HepG2 (cell line): ENCODE data around the gene ARFGEF3. TPM values are rescaled to one million over a fixed set of nuclear protein-coding genes. Genes with fewer than 3 reads are reported as not detected.

Experiments
- ATF1 ChIP-seq: IDR thresholded peaks from 2 replicates; pipeline ENCODE4 v1.6.1; 2016; ENCODE audit warnings: mild to moderate bottlenecking, control low read depth
- E2F5 ChIP-seq: sonication (generic); formaldehyde crosslinking; conservative IDR thresholded peaks from 2 replicates; pipeline ENCODE4 v1.4.0; 2020; ENCODE audit warnings: missing genetic modification reagents
- HNF4G ChIP-seq, 2 experiments: sonication (generic) in 1 of 2; formaldehyde crosslinking in 1 of 2; IDR thresholded peaks; 2 replicates each; pipeline versions ENCODE4 v1.4.0 to v1.6.1; 2011 to 2020; ENCODE audit warnings: borderline replicate concordance in 2 of 2, low read depth in 2 of 2, mild to moderate bottlenecking in 2 of 2, low read length in 1 of 2, missing genetic modification reagents in 1 of 2, moderate library complexity in 1 of 2
- MAFK ChIP-seq, 2 experiments: IDR thresholded peaks in 1 of 2; conservative IDR thresholded peaks in 1 of 2; 2 replicates each; pipeline ENCODE4 v1.6.1; 2011; ENCODE audit warnings: improper control_type of control experiment in 2 of 2, low read length in 2 of 2
- PHF21A ChIP-seq: sonication (generic); formaldehyde crosslinking; IDR thresholded peaks from 2 replicates; pipeline ENCODE4 v1.5.0; 2020; ENCODE audit warnings: mild to moderate bottlenecking, missing genetic modification reagents
- RFX1 ChIP-seq: fragments of 450-650 bp; IDR thresholded peaks from 2 replicates; pipeline ENCODE4 v1.6.1; 2017
- SOX6 ChIP-seq, 2 experiments: fragments of 450-650 bp in 1 of 2; sonication (generic) in 1 of 2; formaldehyde crosslinking in 1 of 2; IDR thresholded peaks; 2 replicates each; pipeline versions ENCODE4 v1.4.0 to v1.6.1; 2017 to 2020; ENCODE audit warnings: antibody characterized with exemption in 1 of 2, mild to moderate bottlenecking in 1 of 2, missing genetic modification reagents in 1 of 2
- TOE1 ChIP-seq: sonication (generic); formaldehyde crosslinking; IDR thresholded peaks from 2 replicates; pipeline ENCODE4 v1.4.0; 2020; ENCODE audit warnings: mild to moderate bottlenecking, missing genetic modification reagents
- ZNF17 ChIP-seq: sonication (generic); formaldehyde crosslinking; IDR thresholded peaks from 2 replicates; pipeline ENCODE4 v1.5.0; 2020; ENCODE audit warnings: mild to moderate bottlenecking, missing genetic modification reagents
- polyA plus RNA-seq, 8 experiments: library from polyadenylated mRNA; depleted of rRNA in 3 of 8; stranded (reverse) in 7 of 8; unstranded in 1 of 8; fragments of >200 nt; fragmentation: Illumina TruSeq in 4 of 8; extraction: Trizol in 4 of 8; gene quantifications; 2 replicates each; pipeline versions ENCODE4 v1.2.1 to v1.2.3, GENCODE V29; 2011 to 2016; ENCODE audit warnings: low read depth in 4 of 8, missing spikeins in 1 of 8, mixed read lengths in 1 of 8; ENCODE audit not compliant: insufficient read depth in 1 of 8
- total RNA-seq, 5 experiments: library from RNA; depleted of rRNA; stranded (reverse); fragments of >200 nt; fragmentation: Illumina TruSeq; extraction: Trizol; gene quantifications; 2 replicates each; pipeline ENCODE4 v1.2.3, GENCODE V29; 2016; ENCODE audit warnings: low read depth in 1 of 5
- TF ChIP-seq, protein P1 (sequence below): IDR thresholded peaks from 2 replicates; pipeline ENCODE4 v1.6.1; 2018; ENCODE audit warnings: missing genetic modification reagents
- TF ChIP-seq, protein P2 (sequence below): sonication (generic); formaldehyde crosslinking; IDR thresholded peaks from 2 replicates; pipeline ENCODE4 v1.4.0; 2020; ENCODE audit warnings: missing genetic modification reagents
- TF ChIP-seq, protein P3 (sequence below): conservative IDR thresholded peaks from 2 replicates; pipeline ENCODE4 v1.6.1; 2018; ENCODE audit warnings: missing genetic modification reagents
- TF ChIP-seq, protein P4 (sequence below): sonication (generic); formaldehyde crosslinking; IDR thresholded peaks from 2 replicates; pipeline ENCODE4 v1.8.1; 2023; ENCODE audit warnings: mild to moderate bottlenecking, moderate library complexity, missing genetic modification reagents

ARFGEF3 gene
- total and polyA plus RNA-seq, 2 of the 13 experiments (the other 11 are each of a cell fraction or from before 2014, with no cell fraction given): 0.60 to 2.6 TPM

- TF ChIP-seq, protein P1, sequence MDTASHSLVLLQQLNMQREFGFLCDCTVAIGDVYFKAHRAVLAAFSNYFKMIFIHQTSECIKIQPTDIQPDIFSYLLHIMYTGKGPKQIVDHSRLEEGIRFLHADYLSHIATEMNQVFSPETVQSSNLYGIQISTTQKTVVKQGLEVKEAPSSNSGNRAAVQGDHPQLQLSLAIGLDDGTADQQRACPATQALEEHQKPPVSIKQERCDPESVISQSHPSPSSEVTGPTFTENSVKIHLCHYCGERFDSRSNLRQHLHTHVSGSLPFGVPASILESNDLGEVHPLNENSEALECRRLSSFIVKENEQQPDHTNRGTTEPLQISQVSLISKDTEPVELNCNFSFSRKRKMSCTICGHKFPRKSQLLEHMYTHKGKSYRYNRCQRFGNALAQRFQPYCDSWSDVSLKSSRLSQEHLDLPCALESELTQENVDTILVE (CRISPR knock-in tag): 0 out of 2 replicates have a peak, but pooled peaks have one; percentile 21
- TF ChIP-seq, protein P2, sequence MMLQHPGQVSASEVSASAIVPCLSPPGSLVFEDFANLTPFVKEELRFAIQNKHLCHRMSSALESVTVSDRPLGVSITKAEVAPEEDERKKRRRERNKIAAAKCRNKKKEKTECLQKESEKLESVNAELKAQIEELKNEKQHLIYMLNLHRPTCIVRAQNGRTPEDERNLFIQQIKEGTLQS: no peak
- TF ChIP-seq ZNF17 (no peak), RFX1 (no peak), MAFK (conservative IDR thresholded peaks at IDR 0.05 in 1 of 2, IDR thresholded peaks at IDR 0.05 in 1 of 2; ENCODE audit: low read length in 2 of 2) (no peak), TOE1 (0 out of 2 replicates have a peak, but pooled peaks have one; percentile 67), PHF21A (CRISPR knock-in tag) (0 out of 2 replicates have a peak, but pooled peaks have one; percentile 35), ATF1 (CRISPR knock-in tag) (no peak), SOX6 (IDR thresholded peaks at IDR 0.05) (no peak), SOX6 (CRISPR knock-in tag; IDR thresholded peaks at IDR 0.05) (0 out of 2 replicates have a peak, but pooled peaks have one; percentile 15), HNF4G (IDR thresholded peaks at IDR 0.05; ENCODE audit: borderline replicate concordance, low read depth, low read length) (no peak), HNF4G (CRISPR knock-in tag; IDR thresholded peaks at IDR 0.05; ENCODE audit: borderline replicate concordance, low read depth) (0 out of 2 replicates have a peak, but pooled peaks have one; percentile 40), E2F5 (CRISPR knock-in tag) (no peak)
- TF ChIP-seq, protein P3, sequence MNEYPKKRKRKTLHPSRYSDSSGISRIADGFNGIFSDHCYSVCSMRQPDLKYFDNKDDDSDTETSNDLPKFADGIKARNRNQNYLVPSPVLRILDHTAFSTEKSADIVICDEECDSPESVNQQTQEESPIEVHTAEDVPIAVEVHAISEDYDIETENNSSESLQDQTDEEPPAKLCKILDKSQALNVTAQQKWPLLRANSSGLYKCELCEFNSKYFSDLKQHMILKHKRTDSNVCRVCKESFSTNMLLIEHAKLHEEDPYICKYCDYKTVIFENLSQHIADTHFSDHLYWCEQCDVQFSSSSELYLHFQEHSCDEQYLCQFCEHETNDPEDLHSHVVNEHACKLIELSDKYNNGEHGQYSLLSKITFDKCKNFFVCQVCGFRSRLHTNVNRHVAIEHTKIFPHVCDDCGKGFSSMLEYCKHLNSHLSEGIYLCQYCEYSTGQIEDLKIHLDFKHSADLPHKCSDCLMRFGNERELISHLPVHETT: no peak
- TF ChIP-seq, protein P4, sequence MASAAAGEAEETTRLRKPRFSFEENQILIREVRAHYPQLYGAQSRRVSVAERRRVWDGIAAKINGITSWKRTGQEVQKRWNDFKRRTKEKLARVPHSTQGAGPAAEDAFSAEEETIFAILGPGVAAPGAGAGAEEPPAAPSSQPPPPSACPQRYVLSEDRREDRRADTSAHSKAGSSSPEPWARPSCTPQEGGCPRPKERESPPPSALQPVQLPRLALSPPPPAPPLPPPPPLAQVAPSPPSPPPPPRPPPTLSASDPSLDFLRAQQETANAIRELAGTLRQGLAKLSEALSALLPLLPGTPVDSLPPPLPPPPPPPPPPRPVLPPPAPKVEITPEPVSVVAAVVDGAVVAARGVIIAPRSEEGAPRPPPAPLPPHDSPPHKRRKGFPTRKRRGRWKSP: no peak
These were observed 106.5 kb downstream of the ARFGEF3 start (continued) for GRCh38 chr6:138267971-138268895.
